Spleen (tissue), 7 donors: ENCODE measurements around the gene FNDC3A.

ENCODE experiments used
- POLR2A ChIP-seq, 3 donors: fragments of 450-650 bp; IDR thresholded peaks; one replicate each; pipeline ENCODE4 v1.5.1; 2017; ENCODE audit warnings: antibody characterized with exemption in 3 of 3, mild to moderate bottlenecking in 1 of 3
- POLR2AphosphoS5 ChIP-seq, 3 donors: sonication (generic); formaldehyde crosslinking; IDR thresholded peaks; one replicate each; pipeline ENCODE4 v1.5.1; 2017; ENCODE audit warnings: antibody characterized with exemption in 3 of 3
- TF ChIP-seq, protein P1 (sequence below), 11 experiments: fragments of 200-600 bp in 7 of 11; fragments of 450-650 bp in 4 of 11; sonication (generic) in 4 of 11; IDR thresholded peaks in 8 of 11; conservative IDR thresholded peaks in 3 of 11; 1 replicate in 7 of 11; 2 replicates in 4 of 11; pipeline versions ENCODE4 v1.4.0 to v1.8.0; 2016 to 2021; ENCODE audit warnings: antibody characterized with exemption in 11 of 11, inconsistent platforms in 4 of 11, mild to moderate bottlenecking in 1 of 11
- donor health status: DM: no; HTN: no; CAD: no; lungs with moderate emphysema.
- donor health status: DM: no; HTN: no; CAD: no.
- donor health status: DM: no; HTN: no; CAD: no.

DNA sequence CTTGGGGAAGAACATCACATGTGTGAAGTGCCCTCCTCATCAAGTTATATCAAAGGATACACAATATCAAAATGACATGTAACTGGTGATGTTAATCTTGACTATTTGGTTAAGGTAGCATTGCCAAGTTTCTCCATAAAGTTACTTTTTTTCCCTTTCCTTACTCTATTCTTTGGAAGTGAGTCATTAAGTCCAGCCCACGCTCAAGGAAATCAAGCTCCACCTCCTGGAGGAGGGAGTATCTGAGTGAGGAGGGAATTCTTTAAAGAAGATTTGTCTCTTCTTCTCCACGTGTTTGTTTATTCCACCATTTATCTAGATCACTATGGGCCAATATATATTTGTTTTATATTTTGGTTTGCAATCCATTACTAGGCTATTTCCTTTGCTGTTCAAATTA, 33.6 kb upstream of the FNDC3A start:
- TF ChIP-seq, protein P1, sequence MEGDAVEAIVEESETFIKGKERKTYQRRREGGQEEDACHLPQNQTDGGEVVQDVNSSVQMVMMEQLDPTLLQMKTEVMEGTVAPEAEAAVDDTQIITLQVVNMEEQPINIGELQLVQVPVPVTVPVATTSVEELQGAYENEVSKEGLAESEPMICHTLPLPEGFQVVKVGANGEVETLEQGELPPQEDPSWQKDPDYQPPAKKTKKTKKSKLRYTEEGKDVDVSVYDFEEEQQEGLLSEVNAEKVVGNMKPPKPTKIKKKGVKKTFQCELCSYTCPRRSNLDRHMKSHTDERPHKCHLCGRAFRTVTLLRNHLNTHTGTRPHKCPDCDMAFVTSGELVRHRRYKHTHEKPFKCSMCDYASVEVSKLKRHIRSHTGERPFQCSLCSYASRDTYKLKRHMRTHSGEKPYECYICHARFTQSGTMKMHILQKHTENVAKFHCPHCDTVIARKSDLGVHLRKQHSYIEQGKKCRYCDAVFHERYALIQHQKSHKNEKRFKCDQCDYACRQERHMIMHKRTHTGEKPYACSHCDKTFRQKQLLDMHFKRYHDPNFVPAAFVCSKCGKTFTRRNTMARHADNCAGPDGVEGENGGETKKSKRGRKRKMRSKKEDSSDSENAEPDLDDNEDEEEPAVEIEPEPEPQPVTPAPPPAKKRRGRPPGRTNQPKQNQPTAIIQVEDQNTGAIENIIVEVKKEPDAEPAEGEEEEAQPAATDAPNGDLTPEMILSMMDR (IDR thresholded peaks at IDR 0.05 in 8 of 11, conservative IDR thresholded peaks at IDR 0.05 in 3 of 11) = no peak
- TF ChIP-seq POLR2AphosphoS5 (IDR thresholded peaks at IDR 0.05) (no peak), POLR2A (IDR thresholded peaks at IDR 0.05) (no peak)
